Right renal pelvis (tissue), 4 donors: ENCODE results near the gene SPTBN1. TPM values are rescaled to one million over a fixed set of nuclear protein-coding genes. Genes with fewer than 3 reads are reported as not detected.

ENCODE experiments used
- DNase-seq, 4 donors: peaks; one replicate each; pipeline ENCODE4 v3.0.0-alpha.2; 2013; ENCODE audit warnings: low read depth in 4 of 4, low spot score in 3 of 4, missing footprints in 1 of 4
- polyA plus RNA-seq, 4 donors: library from polyadenylated mRNA; unstranded; fragments of 120-200 nt; gene quantifications; one replicate each; pipeline ENCODE4 v1.2.1, GENCODE V29; 2013; ENCODE audit not compliant: insufficient read length in 4 of 4

SPTBN1 gene
- polyA plus RNA-seq, 4 donors: 224 to 243 (median 228) TPM

- no peak for DNase-seq
Observed at GRCh38 chr2:54546923-54547720, 91.0 kb downstream of the SPTBN1 start.

- DNase-seq: no peak
Observed at GRCh38 chr2:54549430-54549829, 93.3 kb downstream of the SPTBN1 start.

GRCh38 chr2:54549917-54550518 is 93.9 kb downstream of the SPTBN1 start:
- no peak for DNase-seq

GRCh38 chr2:54550547-54550946 is 94.4 kb downstream of the SPTBN1 start:
- DNase-seq: no peak

- no peak for DNase-seq
Observed at GRCh38 chr2:54551123-54551756, 95.1 kb downstream of the SPTBN1 start.

GRCh38 chr2:54553075-54553474 is 96.9 kb downstream of the SPTBN1 start:
- no peak for DNase-seq

GRCh38 chr2:54553775-54554174 is 97.6 kb downstream of the SPTBN1 start:
- no peak for DNase-seq

- DNase-seq: no peak
Observed at GRCh38 chr2:54555318-54555837, 99.3 kb downstream of the SPTBN1 start.

GRCh38 chr2:54556621-54557121 is 100.5 kb downstream of the SPTBN1 start:
- no peak for DNase-seq

GRCh38 chr2:54557211-54557600 is 101.1 kb downstream of the SPTBN1 start:
- no peak for DNase-seq

GRCh38 chr2:54557601-54558187 is 101.6 kb downstream of the SPTBN1 start:
- no peak for DNase-seq

- DNase-seq: no peak
Observed at GRCh38 chr2:54558188-54559005, 102.3 kb downstream of the SPTBN1 start.

GRCh38 chr2:54559006-54559445 is 102.9 kb downstream of the SPTBN1 start:
- no peak for DNase-seq

GRCh38 chr2:54559593-54560145 is 103.5 kb downstream of the SPTBN1 start:
- DNase-seq: no peak

- DNase-seq: no peak
Observed at GRCh38 chr2:54560146-54560881, 104.2 kb downstream of the SPTBN1 start.

GRCh38 chr2:54561010-54561409 is 104.9 kb downstream of the SPTBN1 start:
- DNase-seq: no peak

GRCh38 chr2:54564439-54564838 is 108.3 kb downstream of the SPTBN1 start:
- no peak for DNase-seq

- no peak for DNase-seq
Observed at GRCh38 chr2:54565551-54565950, 109.4 kb downstream of the SPTBN1 start.

GRCh38 chr2:54566896-54567295 is 110.8 kb downstream of the SPTBN1 start:
- DNase-seq: no peak
